GM10847 (cell line): ENCODE measurements around the gene RPA3.

Experiments
- POLR2A ChIP-seq: IDR thresholded peaks from 2 replicates; pipeline ENCODE4 v1.6.1; 2011; ENCODE audit not compliant: insufficient read length; ENCODE audit errors: extremely low read depth

RPA3 gene

GRCh38 chr7:7654964-7655715, 63.3 kb downstream of the RPA3 start:
- no peak for TF ChIP-seq POLR2A

- no peak for TF ChIP-seq POLR2A
Observed at GRCh38 chr7:7653593-7654187, 64.7 kb downstream of the RPA3 start.

- TF ChIP-seq POLR2A: no peak
Observed at GRCh38 chr7:7652798-7653540, 65.4 kb downstream of the RPA3 start.

GRCh38 chr7:7651479-7651878, 66.9 kb downstream of the RPA3 start:
- no peak for TF ChIP-seq POLR2A

GRCh38 chr7:7650682-7651206, 67.7 kb downstream of the RPA3 start:
- no peak for TF ChIP-seq POLR2A

DNA sequence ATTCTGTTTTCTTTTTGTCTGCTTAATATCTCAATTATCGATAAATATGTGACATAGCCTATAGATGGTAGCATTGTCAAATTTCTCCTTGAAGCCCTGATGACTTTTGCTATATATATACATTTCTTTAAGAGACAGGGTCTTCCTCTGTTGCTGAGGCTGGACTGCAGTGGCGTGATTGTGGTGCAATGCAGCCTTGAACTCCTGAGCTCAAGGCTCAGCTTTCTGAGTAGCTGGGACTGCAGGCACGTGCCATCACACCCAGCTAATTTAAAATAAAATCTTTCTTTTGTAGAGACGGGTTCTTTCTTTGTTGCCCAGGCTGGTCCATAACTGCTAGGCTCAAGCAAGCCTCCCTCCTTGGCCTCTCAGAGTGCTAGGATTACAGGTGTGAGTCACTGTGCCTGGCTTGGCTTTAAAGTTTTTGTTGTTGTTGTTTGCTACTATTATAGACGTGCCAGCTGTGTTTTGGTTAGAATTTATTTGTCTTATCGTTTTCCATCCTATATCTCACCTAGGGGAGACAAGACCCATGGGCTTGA, 70.8 kb downstream of the RPA3 start:
- TF ChIP-seq POLR2A: no peak

GRCh38 chr7:7642081-7642480, 76.3 kb downstream of the RPA3 start:
- no peak for TF ChIP-seq POLR2A

DNA sequence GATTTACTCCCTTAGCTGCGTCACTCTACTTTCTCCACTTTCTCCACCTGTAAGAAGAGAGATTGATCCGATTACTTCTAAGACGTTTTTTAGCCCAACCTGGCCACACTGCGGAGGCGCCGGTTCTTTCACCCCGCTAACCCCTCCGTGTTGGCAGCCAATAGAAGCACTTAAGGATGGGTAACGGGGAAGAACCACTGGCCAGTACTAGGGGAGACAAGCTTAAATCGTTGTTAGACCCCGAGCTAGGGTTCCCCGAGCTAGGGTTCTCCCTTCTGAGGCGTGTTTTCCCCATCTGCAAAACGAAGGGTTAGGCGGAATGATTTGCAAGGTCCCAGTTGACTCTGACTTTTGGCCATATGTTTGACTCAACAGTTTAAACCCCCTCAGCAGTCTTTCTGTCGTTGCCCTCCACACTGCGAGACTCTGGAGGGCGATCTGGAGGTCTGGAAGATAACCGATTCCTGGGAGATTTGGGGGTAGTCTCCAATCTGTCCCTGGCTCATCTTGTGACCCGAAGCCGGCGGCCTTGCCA, 77.2 kb downstream of the RPA3 start:
- no peak for TF ChIP-seq POLR2A

DNA sequence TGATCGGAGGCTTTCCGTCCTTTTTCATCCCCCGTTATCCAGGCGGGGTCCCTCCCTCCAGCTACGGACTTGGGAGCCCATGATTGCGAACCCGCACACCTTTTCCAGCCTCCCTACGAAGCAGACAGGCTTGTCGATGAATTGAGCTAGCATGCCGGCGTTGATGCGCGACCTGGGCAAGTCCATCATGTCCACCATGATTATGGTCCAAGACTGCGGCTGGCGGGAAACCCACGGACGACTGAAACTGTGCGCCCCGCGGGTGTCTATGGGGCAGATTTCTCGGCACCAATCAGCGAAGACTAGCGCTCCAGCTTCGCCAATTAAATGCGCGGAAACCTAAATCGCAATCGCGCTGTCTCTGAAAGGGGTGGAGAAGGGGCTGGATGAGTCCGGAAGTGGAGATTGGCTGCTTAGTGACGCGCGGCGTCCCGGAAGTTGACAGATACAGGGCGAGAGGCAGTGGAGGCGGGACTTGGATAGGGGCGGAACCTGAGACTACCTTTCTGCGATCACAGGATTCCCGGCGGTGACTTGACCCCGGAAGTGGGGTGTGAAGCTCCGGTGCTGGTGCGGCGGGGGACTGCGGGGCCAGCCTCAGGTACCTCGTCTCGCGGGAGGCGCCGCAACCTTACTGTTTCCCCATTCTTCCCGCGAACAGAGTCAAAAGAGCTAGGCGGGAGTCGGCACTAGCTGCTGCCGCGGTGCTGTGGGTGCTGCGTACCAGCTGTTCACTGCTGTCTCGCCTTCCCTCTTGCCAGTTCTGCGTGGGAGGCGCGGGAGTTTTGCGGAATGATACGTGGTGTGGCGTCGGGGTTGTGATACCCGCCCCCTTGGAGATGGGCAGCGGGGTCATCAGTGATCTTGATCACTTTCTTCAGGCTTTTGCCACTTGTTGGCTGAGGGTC, 77.9 kb downstream of the RPA3 start, which contains the start of gene UMAD1:
Gene UMAD1 (plus strand): TSS at position 532 of the 908 bp plus-strand sequence. CDS start 32,620 bp downstream, outside the sequence.
- TF ChIP-seq POLR2A: peak; percentile 63

GRCh38 chr7:7639847-7640220, 78.6 kb downstream of the RPA3 start:
- no peak for TF ChIP-seq POLR2A

GRCh38 chr7:7639421-7639820, 79.0 kb downstream of the RPA3 start:
- TF ChIP-seq POLR2A: no peak

GRCh38 chr7:7630626-7631329, 87.6 kb downstream of the RPA3 start:
- TF ChIP-seq POLR2A: no peak

- TF ChIP-seq POLR2A: no peak
Observed at GRCh38 chr7:7628476-7628875, 89.9 kb downstream of the RPA3 start.

GRCh38 chr7:7620644-7621210, 97.7 kb downstream of the RPA3 start:
- TF ChIP-seq POLR2A: no peak

DNA sequence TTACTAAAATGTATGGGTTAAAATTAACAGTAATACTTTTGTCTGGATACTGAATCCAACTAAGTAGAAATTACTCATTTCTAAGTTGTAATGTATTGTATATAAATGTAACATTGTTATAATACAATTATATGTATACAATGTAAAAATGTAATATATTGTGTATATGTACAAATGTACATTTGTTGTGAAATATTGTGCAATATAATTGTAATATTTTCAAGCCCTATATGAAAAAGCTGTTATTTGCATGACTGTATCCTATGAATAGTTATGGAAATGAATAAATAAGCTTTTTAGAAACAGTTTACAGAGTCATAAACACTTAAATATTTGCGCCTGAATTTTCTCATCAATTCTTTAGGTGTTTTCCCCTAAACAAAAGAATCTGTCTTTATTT, 98.2 kb downstream of the RPA3 start:
- no peak for TF ChIP-seq POLR2A
